H1 (cell line): ENCODE measurements around the gene PAIP1. TPM values are rescaled to one million over a fixed set of nuclear protein-coding genes. Genes with fewer than 3 reads are reported as not detected.
"Not testable (repeated sequence)": the region's sequence is repeated elsewhere in the genome, so short reads cannot be mapped to it uniquely, and the experiment has no call there.

Source experiments
- CTCF ChIA-PET: fragments of 300-600 bp; sonication (Branson Sonifier 250); formaldehyde crosslinking; loops from one replicate; lab custom pipeline; 2021; ENCODE audit not compliant: partially characterized antibody; lab: Charles Lee
- POLR2A ChIA-PET: fragments of 300-600 bp; sonication (Branson Sonifier 250); formaldehyde crosslinking; loops from one replicate; lab custom pipeline; 2021; ENCODE audit warnings: inconsistent platforms; ENCODE audit not compliant: partially characterized antibody; lab: Charles Lee
- DNase-seq, 2 experiments: peaks; one replicate each; pipeline versions ENCODE4 v3.0.0 to v3.0.0-alpha.2; 2010 to 2022; ENCODE audit warnings: low spot score in 2 of 2, low read depth in 1 of 2, mixed read lengths in 1 of 2
- FAIRE-seq: peaks from 2 replicates; lab custom pipeline; 2011; peaks lifted over from hg19 to GRCh38; lab: Jason Lieb, UNC
- H2AFZ ChIP-seq: 2 replicates; pipeline ENCODE4 v1.8.1; 2012; ENCODE audit warnings: low read length, inconsistent platforms
- H2AK5ac ChIP-seq: 2 replicates; pipeline ENCODE4 v1.6.1; 2013; ENCODE audit warnings: low read depth, low read length
- H2BK120ac ChIP-seq: replicated peaks from 2 replicates; pipeline ENCODE3; 2013; ENCODE audit warnings: low read depth, low read length, inconsistent platforms
- H2BK12ac ChIP-seq: 2 replicates; pipeline ENCODE4 v1.6.1; 2013; ENCODE audit warnings: low read depth, low read length
- H2BK15ac ChIP-seq: 2 replicates; pipeline ENCODE4 v1.6.1; 2013; ENCODE audit warnings: low read length
- H2BK20ac ChIP-seq: 2 replicates; pipeline ENCODE4 v1.6.1; 2013; ENCODE audit warnings: low read length
- H2BK5ac ChIP-seq: 2 replicates; pipeline ENCODE4 v1.6.1; 2013; ENCODE audit warnings: low read depth, low read length
- H3K14ac ChIP-seq: 2 replicates; pipeline ENCODE4 v1.6.1; 2013; ENCODE audit warnings: inconsistent platforms; ENCODE audit not compliant: insufficient read length
- H3K18ac ChIP-seq: 2 replicates; pipeline ENCODE4 v1.6.1; 2013; ENCODE audit warnings: low read length; ENCODE audit errors: extremely low read depth
- H3K23ac ChIP-seq: 2 replicates; pipeline ENCODE4 v1.6.1; 2013; ENCODE audit warnings: inconsistent platforms; ENCODE audit not compliant: insufficient read length
- H3K23me2 ChIP-seq: 2 replicates; pipeline ENCODE4 v1.6.1; 2013; ENCODE audit warnings: low read depth, low read length
- H3K27ac ChIP-seq: 2 replicates; pipeline ENCODE4 v1.6.1; 2011; ENCODE audit warnings: low read depth, low read length, inconsistent platforms
- H3K27me3 ChIP-seq, 4 experiments: replicated peaks in 1 of 4; 1 replicate in 1 of 4; 2 replicates in 3 of 4; pipeline versions ENCODE4 v1.6.1 to v1.8.1; 2011 to 2013; ENCODE audit warnings: low read length in 3 of 4, mild to moderate bottlenecking in 3 of 4, inconsistent platforms in 2 of 4, mixed read lengths in 2 of 4, moderate library complexity in 1 of 4; ENCODE audit not compliant: control insufficient read depth in 3 of 4, insufficient read depth in 3 of 4; ENCODE audit errors: extremely low read depth in 1 of 4
- H3K36me3 ChIP-seq, 4 experiments: 2 replicates each; pipeline versions ENCODE4 v1.6.1 to v1.8.1; 2011 to 2013; ENCODE audit warnings: mild to moderate bottlenecking in 4 of 4, low read length in 3 of 4, moderate library complexity in 2 of 4, control low read depth in 1 of 4, inconsistent platforms in 1 of 4; ENCODE audit not compliant: insufficient read depth in 4 of 4, control insufficient read depth in 2 of 4
- H3K4ac ChIP-seq: replicated peaks from 2 replicates; pipeline ENCODE3; 2013; ENCODE audit warnings: low read length, low read depth, mixed read lengths, inconsistent platforms; ENCODE audit not compliant: insufficient read length
- H3K4me1 ChIP-seq, 4 experiments: replicated peaks in 1 of 4; 1 replicate in 1 of 4; 2 replicates in 3 of 4; pipeline versions ENCODE4 v1.6.1 to v1.8.1; 2011 to 2013; ENCODE audit warnings: low read length in 3 of 4, inconsistent platforms in 2 of 4, mixed read lengths in 1 of 4; ENCODE audit not compliant: insufficient read depth in 4 of 4, control insufficient read depth in 3 of 4
- H3K4me2 ChIP-seq, 2 experiments: 2 replicates each; pipeline versions ENCODE4 v1.6.1 to v1.8.1; 2011 to 2013; ENCODE audit warnings: low read depth in 2 of 2, low read length in 2 of 2, control low read depth in 1 of 2, inconsistent platforms in 1 of 2, mild to moderate bottlenecking in 1 of 2; ENCODE audit not compliant: insufficient read depth in 1 of 2
- H3K4me3 ChIP-seq, 4 experiments: fragments of 200-600, 300-600 bp in 1 of 4; sonication (generic), shearing (Covaris generic), sonication (Bioruptor Twin) in 1 of 4; 2 replicates each; pipeline versions ENCODE4 v1.5.1 to v1.8.1; 2011 to 2016; ENCODE audit warnings: low read length in 4 of 4, low read depth in 3 of 4, control low read depth in 2 of 4, inconsistent platforms in 2 of 4, mild to moderate bottlenecking in 2 of 4, mixed read lengths in 1 of 4, moderate library complexity in 1 of 4; ENCODE audit not compliant: insufficient read depth in 2 of 4; ENCODE audit errors: extremely low read depth in 1 of 4
- H3K56ac ChIP-seq: replicated peaks from 2 replicates; pipeline ENCODE3; 2013; ENCODE audit warnings: low read depth, mild to moderate bottlenecking, mixed read lengths, low read length, inconsistent platforms; ENCODE audit not compliant: insufficient read length
- H3K79me1 ChIP-seq: 2 replicates; pipeline ENCODE4 v1.6.1; 2013; ENCODE audit warnings: low read depth, low read length, control low read depth
- H3K79me2 ChIP-seq, 2 experiments: 2 replicates each; pipeline versions ENCODE4 v1.6.1 to v1.8.1; 2012 to 2013; ENCODE audit warnings: low read length in 2 of 2, mild to moderate bottlenecking in 2 of 2, inconsistent platforms in 1 of 2; ENCODE audit not compliant: insufficient read depth in 2 of 2, control insufficient read depth in 1 of 2
- H3K9ac ChIP-seq, 4 experiments: replicated peaks in 1 of 4; 1 replicate in 1 of 4; 2 replicates in 3 of 4; pipeline versions ENCODE4 v1.6.1 to v1.8.1; 2011 to 2013; ENCODE audit warnings: low read depth in 3 of 4, low read length in 3 of 4, control low read depth in 2 of 4, mild to moderate bottlenecking in 2 of 4, moderate library complexity in 2 of 4, inconsistent platforms in 1 of 4; ENCODE audit errors: extremely low read depth in 1 of 4
- H3K9me3 ChIP-seq, 2 experiments: 2 replicates each; pipeline versions ENCODE4 v1.6.1 to v1.8.1; 2012 to 2013; ENCODE audit warnings: mild to moderate bottlenecking in 2 of 2, moderate library complexity in 2 of 2, control low read depth in 1 of 2, inconsistent platforms in 1 of 2, low read depth in 1 of 2, low read length in 1 of 2, mixed read lengths in 1 of 2; ENCODE audit not compliant: insufficient read depth in 2 of 2
- H4K20me1 ChIP-seq, 2 experiments: replicated peaks in 1 of 2; 2 replicates each; pipeline versions ENCODE3 to v1.8.1; 2011 to 2013; ENCODE audit warnings: inconsistent platforms in 2 of 2, low read length in 2 of 2, mild to moderate bottlenecking in 1 of 2; ENCODE audit not compliant: insufficient read depth in 2 of 2, control insufficient read depth in 1 of 2
- H4K5ac ChIP-seq: 2 replicates; pipeline ENCODE4 v1.6.1; 2013; ENCODE audit warnings: low read length, low read depth, mixed read lengths, inconsistent platforms; ENCODE audit not compliant: insufficient read length
- H4K8ac ChIP-seq: 2 replicates; pipeline ENCODE4 v1.8.0; 2013; ENCODE audit warnings: mild to moderate bottlenecking, moderate library complexity, low read length, inconsistent platforms; ENCODE audit not compliant: insufficient read depth; ENCODE audit errors: extremely low read depth
- H4K91ac ChIP-seq: replicated peaks from 2 replicates; pipeline ENCODE3; 2013; ENCODE audit warnings: low read length, mixed read lengths, inconsistent platforms; ENCODE audit not compliant: insufficient read length
- whole genome bisulfite sequencing, 2 experiments: shearing (Covaris generic) in 1 of 2; methylation state at CpG; one replicate each; pipeline versions ENCODE4 v1.1.6 to v1.1.7; 2013 to 2015; ENCODE audit warnings: low lambda C conversion rate in 2 of 2, mixed read lengths in 2 of 2, inconsistent platforms in 1 of 2, low coverage in 1 of 2, missing lambda C conversion rate in 1 of 2; ENCODE audit not compliant: insufficient replicate concordance in 2 of 2, insufficient coverage in 1 of 2, insufficient read length in 1 of 2; ENCODE audit errors: extremely low coverage in 1 of 2, missing lambda C conversion rate in 1 of 2; 5-methylcytosine and 5-hydroxymethylcytosine counted together
- polyA plus RNA-seq, 7 experiments: library from polyadenylated mRNA; depleted of rRNA in 3 of 7; stranded (reverse) in 5 of 7; unstranded in 2 of 7; fragments of >200 nt in 5 of 7; fragments of 200-250 nt in 2 of 7; gene quantifications; 1 replicate in 5 of 7; 2 replicates in 1 of 7; 4 replicates in 1 of 7; pipeline versions ENCODE4 v1.2.1 to v1.2.3, GENCODE V29; 2011 to 2013; ENCODE audit warnings: missing spikeins in 2 of 7, mixed read lengths in 2 of 7
- total RNA-seq: library from RNA; stranded (reverse); fragmentation: NEBNext Ultra II Directional; extraction: Animal tissue kit (Norgen Biotek cat#: 25700); gene quantifications from 2 replicates; pipeline ENCODE4 v1.2.1, GENCODE V29; 2021

Gene PAIP1
- total and polyA plus RNA-seq, 2 of the 8 experiments (the other 6 are each of a cell fraction or from before 2014, with no cell fraction given) = 62.9 to 89.5 TPM

GRCh38 chr5:43580402-43581210 lies 23.7 kb upstream of the PAIP1 start:
- H3K14ac ChIP-seq, H3K4me3 ChIP-seq, H4K8ac ChIP-seq, POLR2A ChIA-PET, H3K23me2 ChIP-seq, H2BK15ac ChIP-seq, H2AK5ac ChIP-seq, H2BK20ac ChIP-seq, H3K18ac ChIP-seq, H3K4me1 ChIP-seq, H2BK120ac ChIP-seq, H3K27ac ChIP-seq, H4K91ac ChIP-seq, FAIRE-seq, H3K27me3 ChIP-seq, H3K4ac ChIP-seq, H3K79me2 ChIP-seq, H2AFZ ChIP-seq, DNase-seq, H3K9ac ChIP-seq, H3K36me3 ChIP-seq, H4K20me1 ChIP-seq, H2BK5ac ChIP-seq, H4K5ac ChIP-seq, H3K79me1 ChIP-seq, H2BK12ac ChIP-seq, H3K23ac ChIP-seq, H3K4me2 ChIP-seq, H3K56ac ChIP-seq: not testable (repeated sequence)
- CTCF ChIA-PET = interaction anchor here (0.6 to 0.8 kb wide), 2 partner anchors 16 to 71 kb away, joined by 3 read pairs; no protein-coding TSS in a partner anchor
- H3K9me3 ChIP-seq = peaks cover 7 to 12% of the 10 kb centered on the region in 2 experiments
- WGBS, 2 experiments = 88% methylated on average over 9 of the region's 10 CpGs; no CpG with 5 or more reads in 1 of the 2 experiments
